HG02840 (cell line): ENCODE measurements around the gene RPS15.

Experiments used
- ATAC-seq: cut with Tn5 transposase; IDR thresholded peaks from one replicate; pipeline ENCODE4 v1.9.1; 2021; ENCODE audit warnings: mild to moderate bottlenecking, moderate library complexity, moderate number of reproducible peaks; ENCODE audit not compliant: unreplicated experiment, low FRiP score

The RPS15 gene

DNA sequence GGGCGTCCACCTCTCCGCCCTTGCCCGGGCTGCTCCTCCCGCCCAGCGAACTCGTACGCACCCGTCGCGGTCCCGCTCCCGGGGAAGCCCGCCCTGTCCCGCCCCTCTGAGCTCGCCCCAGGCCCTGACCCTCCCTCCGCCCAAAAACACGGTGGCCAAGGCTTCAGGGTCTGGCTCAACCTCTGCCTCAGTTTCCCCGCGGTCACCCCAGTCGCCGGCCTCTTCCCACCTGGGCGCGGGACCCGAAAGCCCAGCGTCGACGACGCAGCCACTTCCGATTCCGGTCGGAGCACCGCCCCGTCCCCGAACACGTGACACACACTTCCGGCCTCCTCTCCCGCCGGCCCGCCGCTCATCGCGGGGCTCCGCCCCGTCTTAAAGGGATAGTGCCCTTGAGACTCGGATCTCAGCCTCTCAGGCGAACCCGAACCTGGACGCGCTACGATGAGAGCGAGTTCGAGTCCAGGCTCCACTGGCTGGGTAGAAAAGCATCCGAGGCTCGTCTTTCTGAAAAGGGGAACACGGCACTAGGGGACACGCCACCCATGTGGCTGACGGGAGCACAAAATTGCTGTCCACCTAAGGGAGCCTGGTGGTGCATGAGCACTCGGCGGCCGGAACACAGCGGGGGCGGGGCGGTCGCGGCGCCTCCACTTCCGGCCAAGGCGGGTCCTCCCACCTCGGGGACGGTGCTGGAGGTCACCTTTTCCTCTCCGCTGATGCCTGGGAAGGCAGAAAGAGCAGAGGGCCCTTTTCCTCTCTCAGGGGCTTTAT lies 40.9 kb downstream of the RPS15 start, which contains the start of gene C19orf25:
C19orf25 (minus strand) TSS at position 282 of the 774 bp plus-strand sequence. CDS start 312 bp downstream, outside the sequence.
- peak; percentile 85 for ATAC-seq

DNA sequence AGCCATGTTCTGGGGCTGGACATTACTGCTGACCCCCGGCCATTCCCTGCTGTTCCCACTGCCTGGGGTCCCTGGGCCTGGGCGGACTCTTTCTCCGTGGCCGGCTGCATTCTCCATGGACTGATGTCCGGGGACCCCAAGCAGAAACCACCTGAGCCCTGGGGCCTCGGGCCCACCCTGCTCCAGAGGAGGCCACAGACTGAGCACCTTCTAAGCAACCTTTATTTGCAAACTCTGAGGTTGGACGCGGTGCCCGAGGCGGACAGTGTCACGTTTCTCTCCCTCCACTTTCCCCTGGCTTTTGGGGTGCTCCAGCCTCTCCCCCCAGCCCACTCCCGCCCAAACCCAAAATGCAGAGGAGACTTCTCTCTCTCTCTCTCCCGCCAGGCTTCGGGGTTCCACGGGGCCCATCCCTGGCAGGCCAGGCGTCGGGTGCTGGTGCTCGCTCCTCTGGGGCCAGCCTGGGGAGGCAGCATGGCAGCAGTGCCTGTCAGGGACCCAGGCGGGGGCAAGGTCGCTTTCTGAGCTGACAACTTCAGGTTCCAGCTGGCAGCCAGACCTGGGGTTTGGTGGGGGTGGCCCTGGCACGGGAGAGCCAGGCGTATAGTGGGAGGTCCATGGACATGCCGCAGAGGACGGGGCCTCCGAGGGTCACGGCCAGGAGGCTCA lies 43.2 kb downstream of the RPS15 start:
- no peak for ATAC-seq

DNA sequence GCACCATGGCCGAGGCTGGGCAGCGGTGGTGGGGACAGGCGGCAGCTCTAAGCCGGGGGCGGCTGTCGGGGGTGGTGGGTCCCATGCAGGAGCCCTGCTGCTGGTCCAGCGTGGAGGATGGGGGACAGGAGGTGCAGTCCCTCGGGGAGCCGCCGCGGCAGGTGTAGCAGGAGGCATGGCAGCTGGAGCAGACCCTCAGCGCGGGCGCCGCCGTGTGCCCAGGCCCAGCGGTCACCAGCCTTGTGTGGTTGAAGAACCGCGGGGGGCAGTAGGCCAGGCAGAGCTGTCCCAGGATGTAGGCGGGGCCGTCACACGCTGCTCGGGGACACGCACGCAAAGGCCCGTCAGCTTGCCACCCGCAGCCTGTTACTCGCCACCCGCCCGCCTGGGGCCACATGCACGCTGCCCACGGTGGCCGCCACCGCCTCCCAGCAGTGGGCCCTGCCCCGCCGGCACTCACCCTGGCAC lies 43.7 kb downstream of the RPS15 start:
- no peak for ATAC-seq

DNA sequence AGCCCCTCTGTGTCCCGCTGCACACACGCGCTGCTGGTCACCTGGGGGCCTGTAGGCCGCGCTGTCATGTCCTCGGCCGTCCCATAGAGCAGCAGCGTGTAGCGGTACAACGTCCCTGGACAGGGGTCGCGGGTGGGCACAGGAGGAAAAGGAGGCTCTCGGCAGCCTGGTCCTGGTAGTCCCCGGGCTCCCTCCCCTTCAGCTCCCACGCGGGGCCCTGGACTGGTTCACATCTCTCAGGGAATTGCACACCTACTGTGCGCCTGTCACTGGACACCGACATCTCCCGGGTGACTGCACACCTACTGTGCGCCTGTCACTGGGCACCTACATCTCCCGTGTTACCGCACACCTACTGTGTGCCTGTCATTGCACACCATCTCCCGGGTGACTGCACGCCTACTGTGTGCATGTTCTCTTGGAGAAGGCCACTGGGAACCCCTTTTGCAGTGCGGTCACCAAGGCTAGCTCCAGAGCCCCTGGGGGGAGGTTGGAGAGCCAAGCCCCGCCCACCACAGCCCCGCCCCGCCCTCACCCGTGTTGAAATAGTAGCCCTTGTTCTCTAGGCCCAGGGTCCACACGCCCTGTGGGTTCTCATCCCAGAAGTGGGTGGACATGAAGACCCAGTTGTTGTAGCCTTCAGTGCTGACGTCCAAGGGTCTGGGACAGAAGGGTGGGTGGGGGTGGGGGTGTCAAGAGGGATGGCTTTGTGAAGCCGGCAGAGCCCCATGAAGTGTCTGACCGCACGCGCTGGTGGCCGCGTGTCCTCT lies 44.4 kb downstream of the RPS15 start:
- ATAC-seq = no peak

DNA sequence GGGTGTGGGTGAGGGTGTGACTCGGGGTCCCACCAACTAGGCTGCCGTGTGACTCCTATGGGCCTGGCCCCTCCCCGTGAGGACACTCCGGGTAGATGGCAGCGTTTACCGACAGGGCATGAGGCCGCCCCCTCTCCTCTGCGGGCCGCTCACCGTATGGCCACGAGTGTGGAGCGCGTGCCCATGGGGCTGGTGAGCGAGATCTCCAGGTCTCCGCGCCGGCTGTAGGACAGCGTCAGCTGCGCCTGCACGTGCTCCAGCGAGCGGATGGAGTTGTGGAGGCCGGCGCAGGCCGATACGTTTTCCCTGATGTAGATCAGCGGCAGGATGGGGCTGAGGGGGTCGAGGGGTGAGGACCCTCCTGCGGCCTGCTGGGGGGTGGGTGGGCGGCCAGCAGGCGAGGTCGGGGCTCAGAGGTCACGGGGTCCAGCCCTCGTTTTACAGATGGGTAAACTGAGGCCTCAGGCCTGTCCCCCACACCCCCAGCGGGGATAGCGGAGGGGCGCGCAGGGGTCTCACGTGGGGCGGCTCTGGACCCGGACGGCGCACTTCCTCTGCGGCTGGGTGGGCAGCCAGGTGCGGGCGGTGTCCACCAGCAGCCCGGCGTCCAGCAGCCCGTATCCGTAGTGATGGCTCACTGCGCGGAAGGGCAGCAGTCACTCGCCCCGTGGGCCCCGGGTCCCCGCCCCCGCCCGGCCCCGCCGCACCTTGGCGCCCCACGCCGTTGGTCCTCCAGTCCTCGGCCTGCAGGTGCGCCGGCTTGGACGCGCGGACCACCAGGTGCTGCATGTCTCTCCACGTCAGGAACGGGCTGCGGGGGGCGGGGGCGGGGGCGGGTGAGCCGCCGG lies 45.2 kb downstream of the RPS15 start:
- no peak for ATAC-seq

DNA sequence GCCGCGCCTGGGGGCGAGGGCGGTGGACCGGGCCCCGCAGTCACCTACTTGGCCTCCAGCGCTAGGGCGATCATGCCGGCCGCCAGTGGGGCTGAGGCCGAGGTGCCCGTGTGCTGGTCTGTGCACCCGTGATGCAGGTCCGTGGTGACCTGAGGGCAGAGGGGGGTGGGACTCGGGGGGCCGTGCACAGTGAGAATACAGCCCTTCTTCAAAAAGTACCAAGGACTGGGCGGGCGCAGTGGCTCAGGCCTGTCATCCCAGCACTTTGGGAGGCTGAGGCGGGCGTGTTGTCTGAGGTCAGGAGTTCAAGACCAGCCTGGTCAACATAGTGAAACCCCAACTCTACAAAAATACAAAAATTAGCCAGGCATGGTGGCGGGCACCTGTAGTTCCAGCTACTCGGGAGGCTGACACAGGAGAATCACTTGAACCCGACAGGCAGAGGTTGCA lies 45.8 kb downstream of the RPS15 start:
- no peak for ATAC-seq

DNA sequence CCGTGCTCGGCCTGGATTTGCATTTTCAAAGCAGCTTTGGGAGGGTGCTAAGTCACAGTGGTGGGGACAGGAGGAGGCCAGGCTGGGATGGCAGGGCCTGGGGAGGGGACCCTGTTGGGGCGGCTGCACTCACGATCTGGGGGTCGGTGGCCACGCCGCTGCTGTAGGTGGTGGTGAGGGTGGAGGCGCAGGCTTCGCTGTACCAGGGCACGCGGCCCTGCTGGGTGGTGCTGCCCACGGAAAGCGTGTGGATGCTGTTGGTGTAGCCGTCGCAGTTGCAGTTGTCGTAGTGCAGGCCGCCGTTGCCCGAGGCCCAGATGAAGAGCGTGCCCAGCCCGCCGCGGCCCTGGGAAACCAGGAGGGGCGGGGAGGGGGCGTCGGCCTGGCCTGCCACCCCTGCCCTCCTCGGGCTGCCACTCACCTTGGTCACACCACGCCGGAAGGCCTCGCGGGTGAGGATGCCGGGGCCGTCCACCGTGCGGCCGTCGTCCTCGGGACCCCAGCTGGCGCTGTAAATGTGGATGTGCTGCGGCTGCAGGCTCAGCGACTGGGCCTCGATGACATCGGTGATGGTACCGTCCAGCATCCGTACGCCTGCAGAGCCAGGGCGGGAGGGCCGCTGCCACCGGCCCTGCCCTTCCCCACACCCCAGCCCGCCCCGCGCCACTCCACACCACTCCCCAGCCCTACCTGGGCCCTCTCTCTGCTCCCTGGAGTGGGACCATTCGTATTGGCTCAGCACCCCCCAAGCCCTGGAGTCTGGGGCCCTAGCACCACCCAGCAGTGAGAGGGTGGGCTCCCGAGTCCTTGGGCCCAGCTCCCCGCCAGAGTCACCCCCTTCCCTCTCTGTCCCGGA lies 48.8 kb downstream of the RPS15 start:
- no peak for ATAC-seq

DNA sequence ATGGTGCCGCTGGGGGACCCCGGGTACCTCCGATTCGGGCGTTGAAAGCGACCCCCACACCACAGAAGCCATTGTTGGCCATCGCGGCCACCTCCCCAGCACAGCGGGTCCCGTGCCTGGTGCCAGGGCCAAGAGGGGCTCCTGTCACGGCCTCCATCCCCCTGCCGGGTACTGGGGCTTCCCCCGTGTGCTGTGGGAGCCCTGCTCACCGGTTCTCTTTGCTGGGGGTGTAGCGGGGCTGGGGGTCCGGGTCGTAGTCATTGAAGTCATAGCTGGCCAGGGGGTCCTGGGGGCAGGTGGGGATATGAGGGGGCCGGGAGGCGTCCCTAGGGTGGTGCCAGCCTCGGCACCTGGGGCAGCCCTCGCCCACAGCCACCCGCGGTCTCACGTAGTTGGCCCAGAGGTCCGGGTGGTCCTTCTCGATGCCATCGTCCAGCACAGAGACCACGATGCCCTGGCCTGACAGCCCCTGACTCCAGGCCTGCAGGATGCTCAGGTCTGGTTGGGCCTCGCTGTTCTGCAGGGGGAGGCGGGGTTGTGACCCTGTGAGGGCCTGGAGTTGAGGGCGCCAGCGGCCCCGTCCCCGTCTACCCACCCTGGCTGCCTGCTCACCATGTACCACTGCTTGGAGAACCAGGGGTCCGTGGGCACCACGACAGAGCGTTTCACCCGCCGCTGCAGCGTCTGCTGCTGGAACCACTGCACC lies 49.5 kb downstream of the RPS15 start:
- ATAC-seq = no peak

DNA sequence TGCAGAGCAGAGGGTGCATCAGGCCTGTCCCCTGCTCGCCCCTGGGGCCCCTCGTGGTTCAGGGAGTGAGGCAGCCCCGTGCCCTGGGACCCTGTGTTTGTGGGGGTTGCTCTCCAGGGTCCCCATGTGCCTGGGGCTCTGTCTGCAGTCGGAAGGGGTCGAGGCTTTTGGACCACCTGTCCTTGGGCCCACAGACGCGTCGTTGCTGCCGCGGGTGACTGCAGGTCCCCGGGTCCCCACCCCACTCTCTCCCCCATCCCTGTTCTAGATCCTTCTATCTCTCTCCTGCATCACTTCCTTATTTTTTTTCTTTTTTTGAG lies 50.0 kb downstream of the RPS15 start:
- no peak for ATAC-seq

DNA sequence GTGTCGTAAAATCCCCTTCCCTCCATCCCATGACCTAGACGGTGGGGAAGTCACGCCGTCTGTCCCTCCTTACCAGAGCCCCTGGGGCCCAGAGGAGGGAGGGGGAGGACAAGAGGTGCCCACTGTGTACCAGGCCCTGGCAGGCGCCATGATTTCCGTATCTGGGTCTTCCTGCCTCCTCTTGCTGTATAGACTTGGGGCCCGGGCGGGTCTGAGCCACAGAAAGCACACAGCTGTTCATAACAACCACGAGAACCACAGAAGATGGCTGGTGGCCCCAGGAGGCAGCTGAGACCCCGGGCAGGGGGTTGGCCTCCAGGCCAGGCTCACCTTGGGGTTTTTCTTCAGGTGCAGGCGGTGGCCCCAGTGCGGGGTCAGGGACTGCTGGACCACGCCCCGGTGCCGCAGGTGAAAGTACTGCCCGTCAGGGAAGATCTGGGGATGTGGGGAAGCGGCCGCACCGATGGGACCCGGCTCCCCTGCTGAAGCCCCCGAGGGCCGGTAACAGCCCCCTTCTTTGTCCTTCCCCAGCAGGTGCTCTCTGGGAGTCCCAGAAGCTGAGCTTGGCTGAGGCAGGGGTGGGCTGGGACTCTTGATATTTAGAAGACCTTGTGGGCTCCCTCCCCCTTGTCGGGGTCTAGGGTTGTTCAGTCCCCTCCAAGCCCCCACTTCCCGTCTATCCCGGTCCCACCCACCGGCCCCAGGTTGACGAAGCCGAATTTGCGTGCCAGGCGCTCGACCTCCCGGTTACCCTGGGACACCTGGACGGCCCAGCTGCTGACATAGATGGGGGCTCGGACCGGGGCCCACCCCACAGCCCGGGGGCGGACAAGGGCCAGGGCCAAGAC lies 51.5 kb downstream of the RPS15 start:
- ATAC-seq = no peak
